ENCODE measurements around the gene PFKM.

Gene PFKM

GRCh38 chr12:48157018-48157888 is 38.1 kb downstream of the PFKM start, which contains the start of gene ASB8:
Gene ASB8 (minus strand): TSS chr12:48157515. CDS start chr12:48153496, 4,019 bp downstream.
- peak; percentile 96 for DNase-seq (ENCODE audit: low read depth, low spot score)

DNA sequence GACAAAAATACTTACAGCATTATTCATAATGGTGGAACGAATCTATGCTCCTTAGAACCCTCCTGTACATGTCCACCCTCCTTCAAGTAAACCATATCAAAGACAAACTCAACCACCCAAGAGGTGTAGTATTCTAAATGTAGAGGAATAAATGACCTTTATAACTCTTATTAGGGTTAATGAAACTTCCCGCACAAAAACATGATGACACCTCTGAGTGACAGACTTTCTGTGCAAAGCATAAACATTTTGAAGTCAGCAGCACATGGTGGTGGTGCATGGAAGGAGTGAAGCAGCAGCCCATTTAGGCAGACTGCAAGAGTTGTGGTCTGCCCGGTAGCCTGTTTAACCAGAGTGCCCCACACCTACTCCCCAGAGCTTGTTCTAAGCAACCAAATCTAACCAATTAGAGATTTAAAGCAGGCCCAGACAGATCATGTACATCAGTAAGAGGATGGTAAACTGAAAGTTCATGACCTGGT is 38.8 kb downstream of the PFKM start:
- no peak for DNase-seq (ENCODE audit: low read depth, low spot score)

- DNase-seq (ENCODE audit: low read depth, low spot score) = no peak
Measured at GRCh38 chr12:48160046-48160445, 40.9 kb downstream of the PFKM start.

GRCh38 chr12:48160807-48161206 is 41.6 kb downstream of the PFKM start:
- no peak for DNase-seq (ENCODE audit: low read depth, low spot score)

- no peak for DNase-seq (ENCODE audit: low read depth, low spot score)
Measured at GRCh38 chr12:48163150-48163747, 44.1 kb downstream of the PFKM start.

DNA sequence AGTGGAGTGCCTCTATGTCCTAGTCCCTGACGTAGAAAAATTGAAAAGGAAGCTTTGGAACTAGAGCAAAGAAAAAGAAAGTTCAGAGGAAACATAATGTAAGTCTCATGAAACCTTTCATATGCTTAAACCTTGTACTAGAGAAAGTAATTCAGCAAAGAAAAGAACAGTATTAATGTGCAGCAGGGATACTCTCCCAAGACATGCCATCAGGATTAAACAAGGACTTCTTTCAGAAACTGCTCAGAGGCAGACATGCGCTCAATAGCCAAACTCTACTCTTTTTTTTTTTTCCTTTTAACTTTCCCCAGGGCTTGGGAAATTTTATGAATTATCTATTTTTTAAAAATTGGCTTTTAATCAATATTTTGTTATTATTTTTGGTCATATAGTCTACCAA is 45.3 kb downstream of the PFKM start:
- no peak for DNase-seq (ENCODE audit: low read depth, low spot score)

DNA sequence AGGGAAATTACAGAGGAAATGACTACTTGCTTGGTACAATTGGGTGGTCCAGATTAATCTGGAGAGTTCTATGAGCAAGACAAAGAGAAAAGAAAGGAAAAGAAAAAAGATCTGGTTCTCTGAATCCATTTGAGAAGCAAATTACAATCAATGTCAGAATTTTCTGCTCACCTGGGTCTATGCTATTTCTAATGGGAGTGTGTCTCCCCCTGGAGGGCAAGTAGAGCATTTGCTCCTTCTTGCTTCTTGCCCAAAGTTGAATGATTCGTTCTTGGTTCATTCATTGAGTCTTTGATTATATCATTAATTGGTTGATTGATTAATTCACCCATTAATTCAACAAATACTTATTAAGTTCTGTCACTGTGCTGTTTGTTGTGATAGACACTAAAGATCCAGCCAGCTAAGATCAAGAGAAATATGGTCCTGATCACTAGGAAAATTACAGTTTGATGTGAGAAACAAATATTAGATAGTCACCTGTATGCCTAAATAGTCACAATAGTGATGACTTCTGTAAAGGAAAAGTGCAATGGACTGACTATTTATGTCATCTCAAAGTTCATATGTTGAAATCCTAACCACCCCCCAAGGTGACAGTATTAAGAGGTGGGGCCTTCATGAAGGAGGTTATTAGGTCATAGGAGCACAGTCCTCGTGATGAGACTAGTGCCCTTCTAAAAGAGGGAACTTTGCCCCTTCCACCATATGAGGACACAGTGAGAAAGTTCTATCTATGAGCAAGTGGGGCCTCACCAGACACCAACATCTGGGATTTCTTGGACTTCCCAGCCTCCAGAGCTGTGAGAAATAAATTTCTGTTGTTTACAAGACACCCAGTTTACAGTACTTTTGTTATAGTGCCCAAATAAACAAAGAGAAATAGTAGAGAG is 46.2 kb downstream of the PFKM start:
- DNase-seq (ENCODE audit: low read depth, low spot score) = no peak

DNA sequence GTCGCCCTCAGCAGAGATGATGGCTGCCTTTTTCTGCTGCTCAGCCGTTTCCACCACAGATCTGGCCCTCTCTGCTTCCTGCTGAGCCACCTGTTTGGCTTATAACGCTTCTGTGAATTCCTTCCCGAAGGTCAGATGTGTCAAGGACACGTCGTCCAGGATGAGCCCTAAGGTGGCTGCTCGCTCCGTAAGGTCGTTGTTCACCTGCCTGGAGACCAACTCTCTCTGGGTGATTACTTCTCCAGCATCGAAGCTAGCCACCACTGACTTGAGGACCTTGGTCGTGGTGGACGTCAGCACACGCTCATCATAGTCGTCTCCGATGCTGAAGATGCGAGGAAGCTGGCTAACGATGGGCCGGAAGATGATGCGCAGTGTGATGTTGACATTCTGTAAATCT is 49.8 kb downstream of the PFKM start:
- DNase-seq (ENCODE audit: low read depth, low spot score) = no peak

- no peak for DNase-seq (ENCODE audit: low read depth, low spot score)
Measured at GRCh38 chr12:48175613-48176416, 56.7 kb downstream of the PFKM start.

- DNase-seq (ENCODE audit: low read depth, low spot score) = no peak
Measured at GRCh38 chr12:48176417-48176751, 57.2 kb downstream of the PFKM start.

GRCh38 chr12:48177982-48178381 is 58.8 kb downstream of the PFKM start:
- no peak for DNase-seq (ENCODE audit: low read depth, low spot score)

DNA sequence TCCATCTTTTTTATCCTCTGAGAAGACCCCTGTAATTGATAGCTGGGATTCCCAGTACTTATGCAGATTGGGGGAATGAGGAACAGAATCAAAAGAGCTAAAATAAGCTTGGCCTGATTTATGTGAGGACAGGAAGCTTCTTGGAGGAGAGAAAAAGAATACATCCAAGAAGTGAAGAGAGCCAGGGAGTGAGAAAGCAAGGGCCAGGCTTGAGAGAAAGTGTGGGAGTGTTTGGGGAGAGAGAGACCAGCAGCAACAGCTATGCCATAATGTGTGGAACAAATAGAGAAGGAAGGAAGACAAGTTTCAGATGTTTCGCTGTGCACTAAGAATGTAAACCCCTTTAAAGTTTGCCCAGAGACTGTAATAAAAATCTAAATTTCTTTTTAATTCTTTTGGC is 60.3 kb downstream of the PFKM start:
- no peak for DNase-seq (ENCODE audit: low read depth, low spot score)

- no peak for DNase-seq (ENCODE audit: low read depth, low spot score)
Measured at GRCh38 chr12:48180424-48180823, 61.3 kb downstream of the PFKM start.

GRCh38 chr12:48180857-48181495 is 61.8 kb downstream of the PFKM start:
- no peak for DNase-seq (ENCODE audit: low read depth, low spot score)

DNA sequence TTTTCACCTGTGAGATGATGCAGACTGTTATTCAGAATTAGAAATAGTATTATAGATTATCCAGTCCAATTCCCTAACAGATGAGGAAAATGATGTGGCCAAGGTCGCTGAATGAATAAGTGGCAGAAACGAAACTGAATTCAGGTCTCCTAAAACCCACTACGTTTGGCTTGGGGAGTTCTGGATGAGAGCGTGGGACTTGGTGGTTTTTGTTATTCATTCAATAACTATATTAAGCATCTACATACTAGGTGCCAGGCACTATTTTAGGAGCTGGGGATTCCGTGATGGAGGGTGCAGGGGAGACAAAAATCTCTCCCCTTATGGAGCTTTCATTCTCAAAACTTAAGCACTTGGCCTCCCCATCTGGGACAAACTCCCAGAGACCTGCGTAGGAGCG is 63.5 kb downstream of the PFKM start:
- DNase-seq (ENCODE audit: low read depth, low spot score) = no peak

DNA sequence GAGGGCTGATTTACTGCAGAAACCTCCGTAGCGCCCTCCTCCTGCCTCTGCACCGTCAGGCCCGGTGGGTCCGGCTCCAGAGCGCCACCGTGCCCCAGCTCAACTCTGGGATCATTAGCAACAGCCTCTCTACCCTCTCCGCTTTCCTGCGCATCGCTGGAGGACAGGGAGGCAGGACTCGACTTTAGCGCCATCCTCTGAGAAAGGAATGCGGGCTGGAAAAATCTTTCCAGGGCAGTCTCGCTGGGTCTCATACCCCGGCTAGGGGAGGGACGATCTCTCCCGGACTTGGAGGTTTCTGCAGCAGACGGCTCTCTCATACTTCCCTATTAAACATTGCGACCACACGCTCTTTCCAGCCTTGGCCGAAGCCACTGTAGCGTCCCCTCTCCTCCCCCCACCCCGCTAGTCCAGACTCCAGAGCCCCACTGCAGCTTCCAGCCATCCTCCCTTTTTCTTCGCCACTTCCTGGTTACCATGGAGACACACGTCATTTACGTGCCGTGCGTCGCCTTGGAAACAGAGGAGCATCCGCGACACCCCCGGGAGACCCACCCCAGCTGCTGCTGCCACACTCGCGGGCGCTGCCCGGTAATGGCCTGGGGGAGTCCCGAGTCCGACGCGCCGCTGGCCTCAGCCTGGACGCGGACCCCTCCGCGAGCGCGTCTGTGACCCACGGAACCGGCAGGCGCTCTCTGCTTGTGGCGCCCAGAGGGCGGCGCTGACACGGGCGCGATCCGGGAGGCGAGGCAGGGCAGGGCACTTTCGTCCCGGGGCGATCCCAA is 64.1 kb downstream of the PFKM start, which contains the start of gene CCDC184:
TSS of gene CCDC184 (plus strand) at position 554 of the 785 bp plus-strand sequence. CDS start 479 bp downstream, outside the sequence.
- DNase-seq (ENCODE audit: low read depth, low spot score) = no peak

- no peak for DNase-seq (ENCODE audit: low read depth, low spot score)
Measured at GRCh38 chr12:48183876-48184548, 64.8 kb downstream of the PFKM start.

DNA sequence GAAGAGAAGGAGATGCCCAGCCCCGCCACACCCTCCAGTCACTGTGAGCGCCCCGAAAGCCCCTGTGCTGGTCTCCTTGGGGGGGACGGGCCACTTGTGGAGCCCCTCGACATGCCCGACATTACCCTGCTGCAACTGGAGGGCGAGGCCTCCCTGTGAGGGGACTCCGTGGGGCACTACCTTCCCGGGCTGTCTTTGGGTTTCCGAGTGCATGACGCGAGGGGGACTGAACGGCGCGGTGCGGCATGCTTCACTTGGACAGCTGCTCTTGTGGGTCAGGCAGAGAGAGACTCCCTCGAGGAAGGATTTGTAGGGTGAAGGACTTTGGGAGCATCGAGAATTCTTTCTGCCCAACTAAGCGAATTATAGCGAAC is 65.4 kb downstream of the PFKM start:
- DNase-seq (ENCODE audit: low read depth, low spot score) = no peak

DNA sequence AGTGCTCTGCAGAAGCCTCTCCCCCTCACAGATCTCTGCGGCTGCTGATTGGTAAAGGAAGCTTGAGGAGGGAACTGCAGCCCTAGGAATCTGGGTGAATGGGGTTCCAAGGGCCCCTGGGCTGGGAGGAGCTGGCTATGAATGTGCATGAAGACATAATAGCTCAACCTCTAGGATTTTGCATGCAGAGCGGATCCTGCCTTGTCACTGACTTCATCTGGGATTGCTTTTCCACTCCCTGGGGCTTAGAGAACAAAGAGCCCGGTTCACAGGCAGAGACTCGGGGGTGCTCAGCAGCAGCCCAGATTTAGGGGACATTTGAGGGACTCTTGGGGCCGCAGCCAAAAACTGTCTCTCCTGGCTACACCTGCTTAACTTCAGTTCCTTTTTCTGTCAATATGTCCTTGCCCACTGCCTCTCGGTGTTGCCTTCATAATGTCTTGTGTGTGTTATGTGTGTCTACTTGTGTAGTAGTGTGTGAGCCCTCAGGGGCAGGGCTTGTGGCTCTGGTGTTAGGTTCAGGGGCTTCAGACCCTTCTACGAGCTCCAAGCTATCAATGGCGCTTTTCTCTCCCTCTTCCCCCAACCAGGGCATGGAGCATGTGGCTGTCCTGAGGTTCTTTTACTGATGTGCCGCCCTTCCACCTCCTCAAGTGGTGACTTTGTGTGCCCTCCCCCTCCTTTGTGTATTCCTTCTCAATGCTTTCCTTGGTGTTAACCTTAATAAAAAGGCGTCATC is 66.2 kb downstream of the PFKM start:
- no peak for DNase-seq (ENCODE audit: low read depth, low spot score)

Measured in brain pericyte (primary cell).